GM21825 (cell line): Measurements from ENCODE around the gene ACTN3.
"Not testable (repeated sequence)": the region's sequence is repeated elsewhere in the genome, so short reads cannot be mapped to it uniquely, and the experiment has no call there.

Experiments used
- ATAC-seq: cut with Tn5 transposase; IDR thresholded peaks from one replicate; pipeline ENCODE4 v1.9.1; 2021; ENCODE audit warnings: mild to moderate bottlenecking, moderate library complexity; ENCODE audit not compliant: unreplicated experiment

The ACTN3 gene

GRCh38 chr11:66546368-66546965 is at the start of gene ACTN3:
ACTN3 (plus strand) TSS chr11:66546903; CDS start chr11:66546938, 35 bp downstream.
- no peak for ATAC-seq

GRCh38 chr11:66497206-66497605 is 49.5 kb upstream of the ACTN3 start:
- ATAC-seq: no peak

GRCh38 chr11:66498506-66498905 is 48.2 kb upstream of the ACTN3 start:
- ATAC-seq: no peak

GRCh38 chr11:66505276-66505816 is 41.4 kb upstream of the ACTN3 start:
- no peak for ATAC-seq

GRCh38 chr11:66509131-66509561 is 37.6 kb upstream of the ACTN3 start:
- ATAC-seq: no peak

GRCh38 chr11:66510271-66510989 is 36.3 kb upstream of the ACTN3 start, which contains the start of gene BBS1:
BBS1 (plus strand) TSS chr11:66510635; CDS start chr11:66510660, 25 bp downstream.
- peak; percentile 89 for ATAC-seq

- ATAC-seq: no peak
Observed at GRCh38 chr11:66510990-66511339, 35.7 kb upstream of the ACTN3 start.

GRCh38 chr11:66523611-66524010 is 23.1 kb upstream of the ACTN3 start:
- no peak for ATAC-seq

- ATAC-seq: no peak
Observed at GRCh38 chr11:66524304-66525040, 22.2 kb upstream of the ACTN3 start.

GRCh38 chr11:66529069-66529468 is 17.6 kb upstream of the ACTN3 start:
- ATAC-seq: no peak

GRCh38 chr11:66529655-66530054 is 17.0 kb upstream of the ACTN3 start:
- ATAC-seq: no peak

- no peak for ATAC-seq
Observed at GRCh38 chr11:66530927-66531709, 15.6 kb upstream of the ACTN3 start.

- no peak for ATAC-seq
Observed at GRCh38 chr11:66531841-66532240, 14.9 kb upstream of the ACTN3 start.

GRCh38 chr11:66532784-66533183 is 13.9 kb upstream of the ACTN3 start:
- no peak for ATAC-seq

GRCh38 chr11:66539170-66539869 is 7.4 kb upstream of the ACTN3 start:
- ATAC-seq: no peak

- no peak for ATAC-seq
Observed at GRCh38 chr11:66539870-66540213, 6.9 kb upstream of the ACTN3 start.

- not testable (repeated sequence) for ATAC-seq
Observed at GRCh38 chr11:66540598-66540997, 6.1 kb upstream of the ACTN3 start.

GRCh38 chr11:66541892-66542291 is 4.8 kb upstream of the ACTN3 start:
- no peak for ATAC-seq

GRCh38 chr11:66542362-66542761 is 4.3 kb upstream of the ACTN3 start:
- ATAC-seq: no peak
